ENCODE measurements around the gene KCNK4.

The KCNK4 gene

DNA sequence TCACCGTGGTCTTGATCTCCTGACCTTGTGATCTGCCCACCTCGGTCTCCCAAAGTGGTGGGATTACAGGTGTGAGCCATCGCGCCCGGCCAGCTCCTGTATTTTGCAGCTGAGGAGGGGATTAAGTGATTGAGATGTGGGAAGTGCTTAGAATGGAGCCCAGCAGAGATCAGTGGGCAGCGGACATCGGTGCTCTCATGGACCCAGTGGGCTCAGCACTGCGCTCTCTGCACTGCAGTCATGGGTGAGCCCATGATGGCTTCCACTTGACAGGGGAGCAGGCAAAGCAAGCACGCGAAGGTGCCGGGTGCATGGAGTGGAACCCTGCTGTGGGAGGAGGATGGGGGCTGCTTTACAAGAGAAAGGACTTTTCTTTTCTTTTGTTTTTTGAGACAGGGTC lies 39.8 kb downstream of the KCNK4 start:
- no peak for DNase-seq (ENCODE audit: low spot score)
- TF ChIP-seq, protein P1, sequence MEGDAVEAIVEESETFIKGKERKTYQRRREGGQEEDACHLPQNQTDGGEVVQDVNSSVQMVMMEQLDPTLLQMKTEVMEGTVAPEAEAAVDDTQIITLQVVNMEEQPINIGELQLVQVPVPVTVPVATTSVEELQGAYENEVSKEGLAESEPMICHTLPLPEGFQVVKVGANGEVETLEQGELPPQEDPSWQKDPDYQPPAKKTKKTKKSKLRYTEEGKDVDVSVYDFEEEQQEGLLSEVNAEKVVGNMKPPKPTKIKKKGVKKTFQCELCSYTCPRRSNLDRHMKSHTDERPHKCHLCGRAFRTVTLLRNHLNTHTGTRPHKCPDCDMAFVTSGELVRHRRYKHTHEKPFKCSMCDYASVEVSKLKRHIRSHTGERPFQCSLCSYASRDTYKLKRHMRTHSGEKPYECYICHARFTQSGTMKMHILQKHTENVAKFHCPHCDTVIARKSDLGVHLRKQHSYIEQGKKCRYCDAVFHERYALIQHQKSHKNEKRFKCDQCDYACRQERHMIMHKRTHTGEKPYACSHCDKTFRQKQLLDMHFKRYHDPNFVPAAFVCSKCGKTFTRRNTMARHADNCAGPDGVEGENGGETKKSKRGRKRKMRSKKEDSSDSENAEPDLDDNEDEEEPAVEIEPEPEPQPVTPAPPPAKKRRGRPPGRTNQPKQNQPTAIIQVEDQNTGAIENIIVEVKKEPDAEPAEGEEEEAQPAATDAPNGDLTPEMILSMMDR (IDR thresholded peaks at IDR 0.05), result no peak
- H3K27ac ChIP-seq, result no peak overlapping the region
- H3K4me3 ChIP-seq, result no peak overlapping the region

DNA sequence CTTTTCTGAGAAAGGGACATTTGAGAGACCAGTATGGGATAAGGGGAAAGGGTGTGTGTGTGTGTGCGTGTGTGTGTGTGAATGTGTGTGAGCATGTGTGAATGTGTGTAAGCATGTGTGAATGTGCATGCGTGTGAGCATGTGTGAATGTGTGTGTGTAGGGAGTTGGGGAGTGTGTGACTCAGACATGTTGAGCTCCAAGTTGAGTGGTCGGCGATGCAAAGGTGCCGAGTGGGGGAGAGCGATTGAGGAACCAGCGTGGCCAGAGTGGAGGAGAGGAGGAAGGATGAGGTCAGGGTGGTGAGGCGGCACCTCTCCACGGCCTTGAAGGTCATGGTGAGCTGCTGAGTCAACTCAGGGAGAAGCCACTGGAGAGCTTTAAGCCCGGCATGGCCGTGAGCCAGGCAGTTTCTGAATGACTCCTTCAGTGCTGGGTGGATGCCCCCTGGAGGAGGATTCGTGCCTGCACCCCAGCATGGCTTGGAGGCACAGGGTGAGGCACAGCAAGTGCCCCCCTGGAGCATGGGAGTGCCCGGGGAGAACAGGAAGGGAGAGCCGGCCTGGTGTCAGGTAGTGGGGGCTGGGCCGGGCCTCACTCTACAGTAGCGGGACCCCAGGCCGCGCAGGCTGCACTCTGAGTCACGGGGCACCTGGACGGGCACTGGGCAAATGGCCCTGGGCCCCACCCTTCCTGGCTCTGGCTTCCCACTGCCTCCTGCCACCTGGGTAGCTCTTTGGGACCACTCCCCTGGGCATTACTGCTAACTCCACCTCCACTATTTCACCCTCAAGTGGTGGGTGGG lies 40.7 kb downstream of the KCNK4 start:
- H3K4me3 ChIP-seq, result no peak overlapping the region
- DNase-seq (ENCODE audit: low spot score), result no peak
- no peak overlapping the region for H3K27ac ChIP-seq

DNA sequence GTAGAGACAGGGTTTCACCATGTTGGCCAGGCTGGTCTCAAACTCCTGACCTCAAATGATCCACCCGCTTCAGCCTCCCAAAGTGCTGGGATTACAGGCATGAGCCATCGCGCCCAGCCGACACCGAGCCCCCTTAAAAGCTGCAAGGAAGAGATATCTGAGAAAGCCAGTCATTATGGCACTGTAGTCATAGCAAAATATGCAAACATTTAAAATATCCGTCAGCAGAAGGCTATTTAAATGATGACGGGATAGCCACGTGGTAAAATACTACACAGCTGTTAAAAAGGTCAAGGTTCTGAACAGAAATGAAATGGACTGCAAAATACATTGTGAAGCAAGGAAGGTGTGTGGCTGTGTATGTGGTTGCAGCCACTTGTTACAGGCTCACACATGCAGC lies 42.5 kb downstream of the KCNK4 start:
- TF ChIP-seq, protein P1 (IDR thresholded peaks at IDR 0.05), result no peak
- H3K27ac ChIP-seq, result no peak overlapping the region
- no peak for DNase-seq (ENCODE audit: low spot score)
- H3K4me3 ChIP-seq, result no peak overlapping the region

More for the DNA sequence above, 40.7 kb downstream of the KCNK4 start:
- TF ChIP-seq, protein P1 (IDR thresholded peaks at IDR 0.05), result no peak

DNA sequence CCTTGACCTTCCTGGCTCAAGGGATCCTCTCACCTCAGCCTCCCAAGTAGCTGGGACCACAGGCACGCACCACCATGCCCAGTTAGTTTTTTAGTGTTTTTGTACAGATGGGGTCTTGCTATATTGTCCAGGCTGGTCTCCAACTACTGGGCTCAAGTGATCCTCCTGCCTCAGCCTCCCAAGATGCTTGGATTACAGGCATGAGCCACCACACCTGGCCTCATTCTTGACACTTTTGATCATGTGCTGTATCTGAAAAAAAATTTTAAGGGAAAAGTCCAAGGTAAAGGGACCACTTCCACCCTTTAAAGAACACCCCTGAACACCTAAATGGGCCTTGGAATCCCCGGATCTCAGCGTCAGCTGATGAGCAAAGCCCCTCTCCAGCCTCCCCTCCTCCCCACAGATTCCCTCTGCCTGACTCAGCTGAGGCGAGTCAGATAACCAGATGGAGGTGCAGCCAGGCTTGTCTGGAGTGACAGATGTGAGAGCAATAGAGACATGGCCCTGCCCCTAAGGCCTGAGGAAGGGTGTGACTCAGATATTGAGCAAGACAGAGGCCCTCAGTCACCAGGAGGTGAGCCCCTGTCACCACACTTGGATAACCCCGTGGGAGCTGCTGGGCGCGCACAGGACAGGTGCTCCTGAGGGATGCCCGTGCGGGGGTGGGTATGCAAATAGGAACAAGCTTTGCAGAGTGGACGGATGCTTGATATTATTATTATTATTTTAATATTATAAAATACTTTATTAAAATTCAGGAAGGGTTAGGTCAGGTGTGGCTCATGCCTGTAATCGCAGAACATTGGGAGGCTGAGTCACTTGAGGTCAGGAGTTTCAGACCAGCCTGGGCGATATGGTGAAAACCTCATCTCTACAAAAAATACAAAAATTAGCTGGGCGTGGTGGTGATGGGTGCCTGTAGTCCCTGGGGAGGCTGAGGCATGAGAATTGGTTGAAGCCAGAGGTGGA lies 43.9 kb downstream of the KCNK4 start:
- DNase-seq (ENCODE audit: low spot score), result no peak
- TF ChIP-seq, protein P1 (IDR thresholded peaks at IDR 0.05), result no peak
- H3K4me3 ChIP-seq, result no peak overlapping the region
- no peak overlapping the region for H3K27ac ChIP-seq

DNA sequence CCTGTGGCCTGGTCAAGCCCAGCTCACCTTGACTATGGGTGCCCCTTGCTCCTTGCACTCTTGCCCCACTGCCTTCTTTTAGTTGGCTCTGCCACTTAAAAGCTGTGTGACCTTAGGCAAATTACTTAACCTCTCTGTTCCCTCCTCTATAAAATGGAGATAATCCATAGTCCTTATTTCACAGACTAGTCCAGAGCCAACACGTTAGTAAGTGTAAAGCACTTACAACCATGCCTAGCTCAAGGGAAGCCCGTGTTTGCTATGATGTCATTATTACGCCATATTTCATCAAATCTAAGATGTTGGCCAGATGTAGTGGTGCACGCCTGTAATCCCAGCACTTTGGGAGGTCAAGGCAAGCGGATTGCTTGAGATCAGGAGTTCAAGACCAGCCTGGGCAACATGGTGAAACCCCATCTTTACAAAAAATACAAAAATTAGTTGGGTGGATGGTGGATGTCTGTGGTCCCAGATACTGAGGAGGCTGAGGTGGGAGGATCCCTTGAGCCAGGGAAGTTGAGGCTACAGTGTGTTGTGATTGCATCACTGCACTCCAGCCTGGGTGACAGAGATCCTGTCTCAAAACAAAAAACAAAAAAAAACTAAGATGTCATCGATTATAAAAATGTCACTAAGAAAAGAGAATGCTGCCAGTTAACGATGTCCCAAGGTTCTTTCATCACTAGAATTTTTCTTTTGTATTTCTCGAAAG lies 46.6 kb downstream of the KCNK4 start:
- no peak for DNase-seq (ENCODE audit: low spot score)
- H3K4me3 ChIP-seq, result no peak overlapping the region
- no peak overlapping the region for H3K27ac ChIP-seq
- TF ChIP-seq, protein P1 (IDR thresholded peaks at IDR 0.05), result no peak

DNA sequence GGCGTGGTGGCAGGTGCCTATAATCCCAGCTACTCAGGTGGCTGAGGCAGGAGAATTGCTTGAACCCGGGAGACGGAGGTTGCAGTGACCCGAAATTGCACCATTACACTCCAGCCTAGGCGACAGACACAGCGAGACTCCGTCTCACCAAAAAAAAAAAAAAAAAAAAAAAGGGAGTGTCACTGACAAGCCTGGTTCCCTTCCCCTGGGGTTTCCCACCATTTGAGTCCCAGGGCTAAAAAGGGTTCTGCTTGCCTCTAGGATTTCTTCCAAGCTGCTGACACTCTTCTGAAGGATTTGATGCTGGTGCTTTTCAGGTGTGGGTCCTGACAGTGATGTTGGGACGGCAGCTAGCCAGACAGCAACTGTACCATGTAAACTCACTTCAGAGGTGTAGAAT lies 47.6 kb downstream of the KCNK4 start:
- no peak overlapping the region for H3K4me3 ChIP-seq
- DNase-seq (ENCODE audit: low spot score), result no peak
- TF ChIP-seq, protein P1 (IDR thresholded peaks at IDR 0.05), result no peak
- H3K27ac ChIP-seq, result no peak overlapping the region
